PC-9 (cell line): ENCODE results near the gene CHD8. TPM values are rescaled to one million over a fixed set of nuclear protein-coding genes. Genes with fewer than 3 reads are reported as not detected.
"Not testable (repeated sequence)": the region's sequence is repeated elsewhere in the genome, so short reads cannot be mapped to it uniquely, and the experiment has no call there.

Source experiments
- BruUV-seq: library from RNA; stranded (reverse); fragments of 400-500 nt; replicated peaks from 2 replicates; lab custom pipeline; 2021; lab: Mats Ljungman, UMichigan
- CTCF ChIA-PET: fragments of 300-600 bp; sonication (Branson Sonifier 250); formaldehyde crosslinking; loops from one replicate; lab custom pipeline; 2022; ENCODE audit warnings: antibody characterized with exemption; lab: Charles Lee
- POLR2A ChIA-PET: fragments of 300-600 bp; sonication (Branson Sonifier 250); formaldehyde crosslinking; loops from one replicate; lab custom pipeline; 2022; ENCODE audit warnings: antibody characterized with exemption; ENCODE audit not compliant: unreplicated experiment; lab: Charles Lee
- DNase-seq, 2 experiments: peaks; one replicate each; pipeline versions ENCODE4 v3.0.0 to v3.0.0-alpha.2; 2015 to 2022; ENCODE audit warnings: mixed read lengths in 1 of 2
- H2AFZ ChIP-seq: fragments of 200-600 bp; sonication (generic); 2 replicates; pipeline ENCODE4 v1.8.1; 2017; ENCODE audit warnings: antibody characterized with exemption
- H3F3A ChIP-seq: fragments of 200-600 bp; sonication (generic); 2 replicates; pipeline ENCODE4 v1.8.1; 2017; ENCODE audit warnings: antibody characterized with exemption, mild to moderate bottlenecking, low read depth; ENCODE audit not compliant: insufficient read depth
- H3K27ac ChIP-seq: fragments of 200-600 bp; sonication (generic); 2 replicates; pipeline ENCODE4 v1.6.1; 2016; ENCODE audit warnings: mixed run types
- H3K27me3 ChIP-seq: fragments of 200-600 bp; sonication (generic); 2 replicates; pipeline ENCODE4 v1.6.1; 2016; ENCODE audit warnings: low read depth, mixed run types; ENCODE audit not compliant: insufficient read depth
- H3K36me3 ChIP-seq: fragments of 200-600 bp; sonication (generic); 2 replicates; pipeline ENCODE4 v1.6.1; 2016; ENCODE audit warnings: low read depth, mixed run types
- H3K4me1 ChIP-seq: fragments of 200-600 bp; sonication (generic); replicated peaks from 2 replicates; pipeline ENCODE4 v1.6.1; 2016; ENCODE audit warnings: mixed run types; ENCODE audit not compliant: insufficient read depth
- H3K4me2 ChIP-seq: fragments of 200-600 bp; sonication (generic); 2 replicates; pipeline ENCODE4 v1.6.1; 2017; ENCODE audit warnings: mixed run types
- H3K4me3 ChIP-seq: fragments of 200-600 bp; sonication (generic); 2 replicates; pipeline ENCODE4 v1.6.1; 2016; ENCODE audit warnings: mixed run types
- H3K79me2 ChIP-seq: fragments of 200-600 bp; sonication (generic); 2 replicates; pipeline ENCODE4 v1.6.1; 2017; ENCODE audit warnings: low read depth, mixed run types
- H3K9me2 ChIP-seq: fragments of 200-600 bp; sonication (generic); 2 replicates; pipeline ENCODE4 v1.8.1; 2017; ENCODE audit warnings: mild to moderate bottlenecking; ENCODE audit not compliant: insufficient read depth
- H3K9me3 ChIP-seq: fragments of 200-600 bp; sonication (generic); 2 replicates; pipeline ENCODE4 v1.8.1; 2016; ENCODE audit warnings: low read depth; ENCODE audit not compliant: insufficient read depth
- H4K20me1 ChIP-seq: fragments of 200-600 bp; sonication (generic); 2 replicates; pipeline ENCODE4 v1.8.1; 2017; ENCODE audit not compliant: insufficient read depth
- CTCF ChIP-seq: fragments of 200-600 bp; sonication (generic); conservative IDR thresholded peaks from 2 replicates; pipeline ENCODE4 v1.6.1; 2017; ENCODE audit warnings: mixed run types, antibody characterized with exemption, mild to moderate bottlenecking, moderate library complexity
- EZH2 ChIP-seq: fragments of 200-600 bp; sonication (generic); IDR thresholded peaks from 2 replicates; pipeline ENCODE4 v1.8.0; 2017; ENCODE audit warnings: antibody characterized with exemption, low read depth
- intact Hi-C: fragments of 100-400 bp; cut with micrococcal nuclease; formaldehyde crosslinking; loops from one replicate; pipeline ENCODE4 v1.10.0; 2022; ENCODE audit not compliant: unreplicated experiment
- total RNA-seq: library from RNA; stranded (reverse); gene quantifications from 2 replicates; pipeline ENCODE4 v1.2.3, GENCODE V29; 2021

Gene CHD8
- total RNA-seq, 1 experiment from 2014 or later = 57.3 TPM

GRCh38 chr14:21449899-21450216 is 6.1 kb downstream of the CHD8 start:
- Histone ChIP-seq H3K27me3 (no peaks in the 10 kb centered on the region), H3K4me1 (no peaks in the 10 kb centered on the region; the same call in 1 of the 2 replicates), H3K9me3 (no peaks in the 10 kb centered on the region), H3K36me3 (no peaks in the 10 kb centered on the region), H3K27ac (no peak overlapping the region), H4K20me1 (peaks cover 3% of the 10 kb centered on the region; the same call in 1 of the 2 replicates), H3K4me3 (no peak overlapping the region), H3F3A (no peaks in the 10 kb centered on the region), H3K9me2 (no peaks in the 10 kb centered on the region), H3K79me2 (peaks cover 83% of the 10 kb centered on the region), H3K4me2 (no peak overlapping the region), H2AFZ (no peak overlapping the region)
- TF ChIP-seq EZH2 = no peak
- TF ChIP-seq CTCF = no peak
- ChIA-PET CTCF (no interaction called here), POLR2A (no interaction called here)
- no TSS peak for BruUV-seq
- intact Hi-C loops = no loop called here
- DNase-seq = no peak

DNA sequence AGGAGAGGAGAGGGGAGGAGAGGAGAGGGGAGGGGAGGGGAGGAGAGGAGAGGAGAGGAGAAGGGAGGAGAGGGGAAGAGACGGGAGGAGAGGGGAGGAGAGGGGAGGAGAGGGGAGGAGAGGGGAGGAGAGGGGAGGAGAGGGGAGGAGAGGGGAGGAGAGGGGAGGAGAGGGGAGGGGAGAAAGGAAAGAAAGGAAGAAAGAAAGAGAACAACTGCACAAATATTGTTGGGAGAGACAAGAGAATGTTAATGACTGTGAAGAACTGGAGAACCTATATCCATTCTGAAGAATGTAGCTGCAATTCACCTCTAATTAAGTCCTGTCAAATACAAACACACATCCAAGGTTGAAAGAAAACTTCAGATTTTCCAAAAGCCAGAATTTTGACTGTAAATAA is 13.3 kb downstream of the CHD8 start:
- intact Hi-C loops, CTCF ChIA-PET, POLR2A ChIA-PET: not testable (repeated sequence)

GRCh38 chr14:21440859-21441258 is 15.1 kb downstream of the CHD8 start:
- no peak for TF ChIP-seq CTCF
- TF ChIP-seq EZH2 = no peak
- no peaks in the 10 kb centered on the region for H3K36me3 ChIP-seq
- ChIA-PET POLR2A (no interaction called here), CTCF (no interaction called here)
- no peak overlapping the region for H3K27ac ChIP-seq
- no peaks in the 10 kb centered on the region for H3K9me2 ChIP-seq
- no peak for DNase-seq
- H3K79me2 ChIP-seq = peaks cover 36% of the 10 kb centered on the region
- H3K27me3 ChIP-seq = no peaks in the 10 kb centered on the region
- no peaks in the 10 kb centered on the region for H3K9me3 ChIP-seq
- peaks cover 8% of the 10 kb centered on the region for H3F3A ChIP-seq
- no TSS peak for BruUV-seq
- intact Hi-C loops = no loop called here
- peaks cover 13% of the 10 kb centered on the region for H3K4me1 ChIP-seq
- no peaks in the 10 kb centered on the region for H4K20me1 ChIP-seq
- no peak overlapping the region for H2AFZ ChIP-seq
- no peak overlapping the region for H3K4me2 ChIP-seq
- H3K4me3 ChIP-seq = no peak overlapping the region

More for the DNA sequence above, 13.3 kb downstream of the CHD8 start:
- BruUV-seq, H2AFZ ChIP-seq, H3K9me2 ChIP-seq, H3K9me3 ChIP-seq, H3F3A ChIP-seq, H4K20me1 ChIP-seq, H3K4me2 ChIP-seq, H3K4me1 ChIP-seq, H3K27ac ChIP-seq, H3K36me3 ChIP-seq, DNase-seq, H3K4me3 ChIP-seq, H3K27me3 ChIP-seq: not testable (repeated sequence)
- H3K79me2 ChIP-seq = peaks cover 39% of the 10 kb centered on the region
